NCI-H1417 treated with DMSO at 0.1 percent for 48 hours (cell line): Measurements from ENCODE around the gene FBXO34.

Experiments
- DNase-seq: peaks from one replicate; lab custom pipeline; 2025; lab: John Stamatoyannopoulos, UW

Gene FBXO34

DNA sequence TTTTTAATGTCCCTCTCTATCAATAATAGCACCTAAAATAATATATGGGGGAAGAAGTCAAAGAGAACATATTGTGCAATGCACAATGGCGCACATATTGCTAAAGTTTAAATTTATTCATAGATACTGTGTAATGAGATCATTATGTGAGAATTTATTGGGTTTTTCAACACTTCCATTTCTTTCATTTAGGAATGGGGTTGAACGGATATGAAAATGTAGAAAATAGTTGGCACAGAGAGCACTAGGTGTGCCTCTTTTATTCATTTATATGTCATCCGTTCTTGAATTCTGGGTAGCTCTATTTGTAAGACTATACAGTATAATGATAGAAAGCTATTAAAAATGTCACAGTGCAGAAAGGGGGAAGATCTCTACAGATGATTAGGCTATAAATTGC lies 76.5 kb downstream of the FBXO34 start:
- no peak for DNase-seq

DNA sequence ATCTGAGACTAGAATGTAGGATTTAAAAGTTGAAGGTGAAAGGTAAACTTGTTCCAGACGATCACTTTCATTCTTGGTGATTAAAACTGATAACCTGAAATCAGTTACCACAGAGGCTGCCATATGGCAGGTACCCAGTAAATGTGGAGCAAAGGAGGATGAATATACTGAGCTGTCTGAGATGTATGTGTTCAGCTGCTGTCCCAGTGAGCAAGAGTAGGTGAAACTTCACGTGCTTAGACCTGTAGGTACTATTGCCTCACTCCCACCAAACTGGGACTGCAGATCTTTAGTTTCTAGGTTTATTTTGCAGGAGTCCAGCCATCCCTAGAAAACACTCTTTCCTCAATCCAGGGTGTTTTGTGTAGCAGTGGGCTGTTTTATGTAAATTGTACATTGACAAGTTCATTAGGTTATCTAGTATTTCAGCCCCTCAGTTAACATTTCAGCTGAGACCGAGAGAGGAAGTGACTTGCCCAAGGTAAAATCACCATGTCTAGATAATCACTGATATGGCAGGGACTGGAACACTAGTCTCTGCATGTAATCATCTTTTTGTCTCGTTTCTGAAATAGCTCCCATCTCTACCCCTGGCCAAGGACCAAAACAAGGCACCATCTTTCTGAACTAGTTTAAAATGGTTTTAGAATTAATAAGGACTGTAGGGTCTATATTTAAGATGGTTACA lies 77.7 kb downstream of the FBXO34 start:
- no peak for DNase-seq

DNA sequence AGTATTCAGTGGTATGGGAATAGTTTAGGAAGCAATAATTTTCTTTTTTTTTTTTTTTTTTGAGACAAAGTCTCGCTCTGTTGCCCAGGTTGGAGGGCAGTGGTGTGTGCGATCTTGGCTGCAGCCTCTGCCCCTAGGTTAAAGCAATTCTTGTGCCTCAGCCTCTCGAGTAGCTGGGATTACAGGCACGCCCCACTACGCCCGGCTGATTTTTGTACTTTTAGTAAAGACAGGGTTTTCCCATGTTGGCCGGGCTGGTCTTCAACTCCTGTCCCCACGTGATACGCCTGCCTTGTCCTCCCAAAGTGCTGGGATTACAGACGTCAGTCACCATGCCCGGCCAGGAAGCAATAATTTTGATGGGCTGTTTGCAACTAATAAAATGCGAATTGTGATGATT lies 78.3 kb downstream of the FBXO34 start:
- no peak for DNase-seq

DNA sequence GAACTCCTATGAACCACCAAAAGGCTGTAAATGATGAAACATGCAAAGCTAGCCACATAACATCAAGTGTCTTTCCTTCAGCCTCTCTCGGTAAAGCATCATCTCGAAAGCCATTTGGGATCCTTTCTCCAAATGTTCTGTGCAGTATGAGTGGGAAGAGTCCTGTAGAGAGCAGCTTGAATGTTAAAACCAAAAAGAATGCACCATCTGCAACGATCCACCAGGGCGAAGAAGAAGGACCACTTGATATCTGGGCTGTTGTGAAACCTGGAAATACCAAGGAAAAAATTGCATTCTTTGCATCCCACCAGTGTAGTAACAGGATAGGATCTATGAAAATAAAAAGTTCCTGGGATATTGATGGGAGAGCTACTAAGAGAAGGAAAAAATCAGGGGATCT lies 79.2 kb downstream of the FBXO34 start:
- no peak for DNase-seq

DNA sequence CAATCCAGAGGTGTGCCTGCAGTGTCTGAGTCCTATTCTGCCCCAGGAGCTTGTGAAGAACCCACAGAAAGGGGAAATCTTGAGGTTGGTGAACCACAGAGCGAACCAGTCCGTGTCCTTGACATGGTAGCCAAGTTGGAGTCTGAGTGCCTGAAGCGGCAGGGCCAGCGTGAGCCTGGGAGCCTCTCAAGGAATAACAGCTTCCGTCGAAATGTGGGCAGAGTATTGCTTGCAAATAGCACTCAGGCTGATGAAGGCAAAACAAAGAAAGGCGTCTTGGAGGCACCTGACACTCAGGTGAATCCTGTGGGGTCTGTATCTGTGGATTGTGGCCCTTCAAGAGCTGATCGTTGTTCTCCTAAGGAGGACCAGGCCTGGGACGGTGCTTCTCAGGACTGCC lies 79.9 kb downstream of the FBXO34 start:
- DNase-seq = no peak

DNA sequence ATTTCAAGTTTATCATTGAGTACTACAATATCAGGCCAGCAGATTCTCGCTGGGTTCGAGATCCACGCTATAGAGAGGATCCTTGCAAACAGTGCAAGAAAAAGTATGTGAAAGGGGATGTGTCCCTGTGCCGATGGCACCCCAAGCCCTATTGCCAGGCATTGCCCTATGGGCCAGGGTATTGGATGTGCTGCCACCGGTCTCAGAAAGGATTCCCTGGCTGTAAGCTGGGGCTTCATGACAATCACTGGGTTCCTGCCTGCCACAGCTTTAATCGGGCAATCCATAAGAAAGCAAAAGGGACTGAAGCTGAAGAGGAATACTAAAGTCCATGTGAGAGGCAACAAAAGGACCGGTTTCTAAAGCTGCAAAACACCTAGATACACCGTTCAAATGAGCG lies 81.0 kb downstream of the FBXO34 start:
- DNase-seq = no peak

DNA sequence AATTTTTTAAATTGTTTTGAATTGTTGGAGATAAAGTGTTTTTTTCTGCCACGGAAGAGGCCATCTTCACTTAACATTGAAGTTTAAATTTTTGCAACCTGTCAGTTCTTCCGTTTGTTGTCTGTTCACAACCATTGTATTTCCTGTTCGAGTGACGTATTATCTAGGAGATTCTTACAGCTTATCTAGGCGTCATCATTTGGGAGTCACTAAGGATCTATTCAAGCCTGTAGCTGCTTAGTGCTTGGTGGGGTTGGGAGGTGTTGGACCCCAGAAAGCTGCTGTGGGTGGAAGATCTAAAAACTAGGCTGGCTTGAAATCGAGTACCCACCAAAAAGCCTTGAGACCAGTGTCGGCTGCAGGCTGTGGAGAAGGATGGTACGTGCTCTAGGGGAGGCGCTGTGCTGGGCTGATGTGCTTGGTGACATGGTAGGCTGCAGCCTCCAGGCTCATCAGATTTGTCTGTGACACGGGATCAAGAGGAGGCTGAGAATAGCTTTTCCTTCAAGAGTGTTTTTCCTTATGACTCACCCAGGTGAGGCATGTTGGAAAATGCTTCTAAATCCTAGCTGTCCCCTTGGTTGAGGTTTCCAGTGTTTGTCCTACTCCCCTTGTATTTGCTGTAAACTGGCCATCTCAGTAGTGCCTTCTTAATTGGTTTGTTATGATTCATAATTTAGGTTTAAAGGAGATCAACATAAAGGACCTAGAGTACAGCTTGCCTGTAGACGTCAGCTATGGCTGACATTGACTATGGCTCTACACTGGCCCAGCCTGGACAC lies 82.7 kb downstream of the FBXO34 start:
- DNase-seq = no peak

DNA sequence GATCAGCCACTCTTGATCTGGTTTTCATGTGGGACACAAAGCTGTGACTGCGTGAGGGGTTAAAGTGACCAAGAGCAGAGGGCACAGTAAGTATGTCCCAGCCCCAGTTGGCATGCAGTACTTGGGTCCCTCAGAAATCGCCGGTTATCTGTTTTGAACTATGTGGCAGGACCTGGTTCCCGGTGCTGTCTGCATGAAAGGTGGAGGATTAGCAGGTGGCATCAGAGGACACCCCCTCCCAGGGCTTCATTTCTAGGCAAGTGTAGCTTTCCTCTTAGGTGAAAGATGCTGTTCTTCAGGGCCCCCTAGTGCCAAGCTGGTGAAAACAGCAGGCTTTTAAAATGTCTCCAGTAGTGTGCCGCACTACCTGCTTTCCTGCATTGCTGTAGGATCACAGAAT lies 83.3 kb downstream of the FBXO34 start:
- peak; percentile 70 for DNase-seq

DNA sequence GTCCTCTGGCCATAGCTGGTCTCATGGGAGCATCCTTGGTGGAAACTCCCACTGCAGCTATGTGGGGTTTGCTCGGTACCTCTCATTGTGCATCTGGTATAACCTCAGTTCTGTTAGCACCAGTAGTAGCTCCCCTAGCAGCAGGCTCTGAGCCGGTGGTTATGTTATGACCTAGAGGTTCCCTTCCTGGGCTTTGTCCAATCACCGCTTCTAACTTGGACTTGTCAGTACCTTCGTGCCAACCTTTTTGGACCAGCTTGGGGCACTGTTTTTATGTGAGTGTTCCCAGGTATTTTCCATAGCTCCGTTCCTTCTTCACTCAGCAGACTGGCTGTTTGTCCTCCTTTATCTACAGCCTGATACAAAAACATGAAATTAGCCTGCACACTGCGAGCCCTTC lies 84.7 kb downstream of the FBXO34 start:
- no peak for DNase-seq

DNA sequence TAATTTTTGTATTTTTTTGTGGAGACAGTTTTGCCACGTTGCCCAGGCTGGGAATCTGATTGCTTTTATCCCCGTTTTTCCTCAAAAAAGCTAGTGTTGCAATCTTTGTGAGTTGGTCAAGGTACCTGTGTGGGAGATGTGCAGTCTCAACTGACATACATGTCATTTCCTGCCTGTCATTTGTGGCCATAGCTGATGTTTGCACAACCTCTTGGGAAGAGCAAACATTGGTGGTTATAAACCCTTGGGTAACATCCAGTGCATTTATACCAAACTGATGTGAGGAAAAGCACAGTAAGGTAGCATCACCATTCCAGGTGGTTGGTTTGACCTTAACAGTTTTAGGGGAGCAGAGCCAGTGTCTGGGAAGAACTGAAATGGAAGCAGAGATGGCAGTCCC lies 85.7 kb downstream of the FBXO34 start:
- DNase-seq = no peak

DNA sequence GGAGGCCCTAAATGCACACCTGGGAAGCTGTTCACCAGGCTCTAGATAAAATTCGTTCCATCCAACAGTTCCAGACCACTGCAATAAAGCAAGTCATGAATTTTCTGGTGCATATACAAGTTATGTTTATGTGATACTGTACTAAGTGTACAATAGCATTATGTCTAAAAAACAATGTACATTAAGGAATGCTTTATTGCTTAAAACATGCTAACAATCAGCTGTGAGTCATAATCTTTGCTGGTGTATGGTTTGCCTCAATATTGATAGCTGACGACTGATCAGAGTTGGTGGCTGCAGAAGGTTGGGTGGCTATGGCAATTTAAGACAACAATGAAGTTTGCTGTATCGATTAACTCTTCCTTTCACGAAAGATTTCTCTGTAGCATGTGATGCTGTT lies 88.1 kb downstream of the FBXO34 start:
- no peak for DNase-seq

DNA sequence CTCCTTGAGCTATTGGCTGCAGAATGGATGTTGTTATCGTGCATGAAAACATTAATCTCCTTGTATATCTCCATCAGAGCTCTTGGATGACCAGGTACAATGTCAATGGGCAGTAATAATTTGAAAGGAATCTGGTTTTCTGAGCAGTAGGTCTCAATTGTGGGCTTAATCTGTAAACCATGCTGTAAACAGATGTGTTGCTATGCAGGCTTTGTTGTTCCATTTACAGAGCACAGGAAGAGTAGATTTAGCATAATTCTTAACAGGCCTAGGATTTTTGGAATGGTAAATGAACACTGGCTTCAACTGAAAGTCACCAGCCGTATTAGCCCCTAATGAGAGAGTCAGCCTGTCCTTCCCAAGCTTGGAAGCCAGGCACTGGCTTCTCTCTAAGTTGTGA lies 90.0 kb downstream of the FBXO34 start:
- DNase-seq = no peak

DNA sequence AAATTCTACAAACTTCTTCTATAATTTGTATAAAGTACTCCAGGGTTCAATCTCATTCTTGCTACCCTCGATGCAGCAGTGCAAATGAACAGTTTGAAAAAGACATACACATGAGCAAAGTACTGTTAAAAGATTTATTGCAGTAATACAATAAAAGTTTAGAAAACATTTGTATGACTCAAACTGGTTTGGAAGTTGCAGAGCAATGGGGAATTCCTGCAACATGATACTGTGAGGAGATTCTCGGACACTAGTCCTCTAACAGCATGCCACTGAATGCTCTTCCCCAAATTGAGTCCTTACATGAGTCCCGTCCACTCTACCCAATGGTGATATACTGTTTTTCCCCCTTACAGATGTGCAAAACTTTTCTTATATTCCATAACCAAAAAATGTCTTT lies 95.0 kb downstream of the FBXO34 start:
- DNase-seq = no peak

DNA sequence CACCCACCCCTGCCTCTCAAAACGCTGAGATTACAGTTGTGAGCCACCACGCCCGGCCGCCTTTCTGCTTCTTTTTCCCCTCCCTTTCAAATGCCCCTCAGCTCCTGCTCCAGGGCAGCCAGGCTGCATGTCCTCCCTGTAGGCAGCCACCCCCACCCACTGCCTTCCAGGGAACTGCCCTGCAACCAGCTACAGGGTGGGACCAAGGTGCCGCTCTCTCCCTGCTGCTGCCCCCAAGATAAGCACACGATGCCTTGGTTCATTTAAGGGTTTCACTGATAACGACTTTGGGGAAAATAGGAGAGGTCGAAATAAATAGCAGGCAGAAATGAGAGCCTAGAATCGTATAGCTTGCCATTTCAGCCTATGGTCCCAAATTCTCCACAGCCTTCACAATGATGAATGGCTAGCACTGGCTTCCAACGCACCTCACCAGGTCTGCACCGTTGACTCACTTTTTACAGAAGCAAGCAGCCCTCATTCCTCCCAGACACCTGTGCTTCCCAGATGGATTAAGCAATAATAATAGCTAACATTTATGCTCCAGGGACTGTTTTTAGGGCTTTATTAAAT lies 99.7 kb downstream of the FBXO34 start:
- no peak for DNase-seq

DNA sequence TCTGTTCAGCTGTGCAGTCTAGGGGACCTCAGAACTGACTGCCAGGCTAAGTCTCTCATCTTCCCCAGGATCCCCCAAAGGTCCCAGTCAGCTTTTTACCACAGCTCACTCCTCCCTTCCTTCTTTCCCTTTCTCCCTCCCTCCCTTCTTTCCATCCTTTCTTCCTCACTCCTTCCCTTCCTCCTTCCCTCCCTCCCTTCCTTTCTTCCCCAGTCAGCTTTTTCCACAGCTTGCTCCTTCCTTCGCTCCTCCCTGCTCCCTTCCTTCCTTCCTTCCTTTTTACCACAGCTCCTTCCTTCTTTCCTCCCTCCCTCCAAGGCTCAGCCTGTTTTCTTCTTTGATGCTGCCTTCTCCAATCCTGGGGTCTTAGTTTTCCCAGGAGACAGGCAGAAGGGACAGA lies 101.2 kb downstream of the FBXO34 start:
- DNase-seq = no peak

DNA sequence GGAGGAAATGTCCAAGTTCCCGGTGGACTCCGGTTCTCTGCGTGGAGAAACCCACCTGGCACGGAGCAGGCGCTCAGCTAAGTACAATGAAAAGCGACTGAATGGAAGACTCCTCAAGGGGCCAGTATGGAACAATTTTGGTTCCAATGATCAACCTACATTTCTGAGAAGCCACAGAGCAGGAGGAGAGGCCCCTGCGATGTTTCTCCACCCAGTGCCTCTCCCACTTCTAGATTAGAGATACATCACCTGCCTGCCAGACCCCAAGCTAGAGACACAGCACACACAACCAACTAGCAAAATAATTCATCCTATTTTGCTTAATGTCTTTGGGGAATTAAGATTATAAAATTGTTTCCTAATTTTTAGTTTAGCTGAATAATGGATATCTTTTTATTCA lies 101.6 kb downstream of the FBXO34 start:
- no peak for DNase-seq

DNA sequence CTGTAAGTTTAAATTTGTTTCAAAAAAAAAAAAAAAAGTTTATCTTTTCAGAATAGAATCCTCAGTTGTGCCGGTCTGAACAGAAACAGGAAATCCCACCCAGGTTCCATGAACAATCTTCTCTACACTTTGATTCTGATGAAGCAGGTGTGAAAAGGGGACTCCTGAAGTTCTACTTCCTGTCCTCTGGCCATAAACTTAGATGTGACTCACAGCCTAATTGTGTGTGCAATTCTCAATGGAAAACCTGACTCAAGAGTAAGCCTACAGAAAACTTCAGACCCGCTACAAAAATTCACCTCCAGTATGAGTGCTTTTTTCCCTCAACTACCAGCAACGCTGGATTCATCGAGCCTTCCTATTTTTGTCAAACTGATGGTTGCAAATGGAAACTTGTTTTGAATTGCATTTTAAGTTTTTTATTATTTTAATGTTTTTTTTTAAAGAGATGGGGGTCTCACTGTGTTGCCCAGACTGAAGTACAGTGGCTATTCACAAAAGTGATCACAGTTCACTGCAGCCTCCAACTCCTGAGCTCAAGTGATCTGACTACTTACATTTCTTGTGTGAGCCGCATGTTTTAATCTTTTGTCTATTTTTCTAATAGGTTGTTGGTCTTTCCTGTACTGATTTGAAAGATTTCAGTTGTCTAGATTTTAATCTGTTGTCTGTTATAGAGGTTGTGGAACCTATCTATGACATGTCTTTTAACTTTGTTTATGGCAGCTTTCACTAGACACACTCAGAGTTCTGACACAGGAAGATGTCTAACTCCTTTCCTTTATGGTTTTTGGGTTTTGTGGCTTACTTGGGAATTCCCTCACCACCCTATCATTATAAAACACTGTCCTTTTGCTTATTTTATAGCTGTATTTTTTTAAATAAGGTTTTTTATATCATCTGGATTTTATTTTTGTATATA lies 102.8 kb downstream of the FBXO34 start:
- DNase-seq = no peak

DNA sequence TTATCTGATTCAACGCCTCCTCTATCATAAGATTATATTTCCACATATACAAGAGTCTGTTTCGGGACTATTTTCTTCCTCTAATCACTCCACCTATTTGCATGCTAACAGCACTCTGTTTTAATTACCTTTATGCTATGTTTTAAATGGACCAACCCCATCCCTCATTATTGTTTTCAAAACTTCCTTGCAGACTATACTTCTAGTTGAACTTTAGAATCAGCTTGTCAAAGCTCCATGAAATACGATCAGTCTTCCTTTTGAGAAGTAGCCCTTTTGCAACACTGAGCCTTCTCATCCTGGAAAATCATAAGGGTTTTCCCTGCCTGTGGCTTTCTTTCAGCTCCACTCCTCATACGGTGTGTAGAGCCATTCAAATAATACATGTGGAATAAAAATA lies 103.5 kb downstream of the FBXO34 start:
- no peak for DNase-seq

DNA sequence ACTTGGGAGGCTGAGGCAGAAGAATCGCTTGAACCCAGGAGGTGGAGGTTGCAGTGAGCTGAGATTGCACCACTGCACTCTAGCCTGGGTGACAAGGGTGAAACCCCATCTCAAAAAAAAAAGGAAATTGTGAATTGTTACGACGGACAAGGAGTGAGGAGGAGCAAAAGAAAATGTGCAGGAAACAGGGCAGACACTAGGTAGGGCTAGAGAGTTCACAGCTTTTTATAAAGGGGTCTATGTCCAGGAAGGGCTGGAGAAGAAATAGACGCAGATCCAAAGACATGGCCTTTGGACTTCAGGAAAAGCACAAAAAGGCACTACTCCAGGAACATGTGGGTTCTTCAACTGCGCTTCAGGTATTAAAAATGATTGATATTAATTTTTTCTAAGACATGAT lies 106.0 kb downstream of the FBXO34 start:
- no peak for DNase-seq

DNA sequence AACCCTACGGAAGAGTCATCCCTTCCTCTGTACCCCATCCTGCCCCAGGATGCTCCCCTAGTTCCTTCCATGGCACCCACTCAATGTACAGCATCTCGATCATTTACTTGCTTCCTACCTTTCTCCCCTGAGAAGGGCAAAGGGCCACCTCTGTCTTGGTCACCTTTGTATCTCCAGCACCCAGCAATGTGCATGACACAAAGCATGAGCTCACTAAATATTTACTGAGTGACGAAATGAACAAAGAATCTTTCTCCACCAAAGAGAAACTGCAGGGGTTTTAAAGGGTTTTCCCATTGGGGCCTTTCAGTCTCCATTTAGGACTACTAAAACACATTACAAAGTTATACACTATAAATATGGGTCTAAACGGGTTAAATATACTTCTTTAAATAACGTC lies 109.8 kb downstream of the FBXO34 start:
- DNase-seq = no peak

DNA sequence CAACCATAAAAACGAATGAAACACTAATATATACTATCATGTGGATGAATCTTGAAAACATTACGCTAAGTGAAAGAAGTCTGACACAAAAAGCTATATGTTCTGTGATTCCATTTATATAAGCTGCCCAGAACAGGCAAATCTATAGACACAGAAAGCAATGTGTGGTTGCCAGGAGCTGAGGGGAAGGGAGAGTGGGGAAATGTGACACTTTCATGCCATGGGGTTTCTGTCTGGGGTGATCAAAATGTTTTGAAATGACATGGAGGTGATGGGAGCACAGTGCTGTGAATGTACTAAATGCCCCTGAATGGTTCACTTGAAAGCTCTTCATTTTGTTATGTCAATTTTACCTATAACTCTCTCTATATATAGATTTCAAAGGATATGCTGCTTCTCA lies 110.3 kb downstream of the FBXO34 start:
- no peak for DNase-seq

DNA sequence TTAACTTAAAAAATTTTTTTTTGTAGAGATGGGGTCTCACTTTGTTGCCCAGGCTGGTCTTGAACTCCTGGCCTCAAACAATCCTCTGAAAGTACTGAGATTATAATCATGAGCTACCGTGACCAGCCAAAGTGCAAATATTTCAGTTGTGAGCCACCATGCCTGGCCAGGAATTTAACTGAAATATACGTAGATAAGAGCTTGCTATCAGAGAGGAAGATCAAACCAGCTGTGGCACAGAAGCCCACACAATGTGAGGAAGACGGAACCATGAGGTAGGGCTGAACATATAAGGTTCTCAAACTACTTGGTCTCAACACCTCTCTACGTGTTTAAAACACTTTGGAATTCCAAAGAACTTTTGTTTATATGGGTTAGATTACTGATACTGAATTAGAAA lies 111.3 kb downstream of the FBXO34 start:
- DNase-seq = no peak
